Occipital lobe (tissue), 2 donors: ENCODE measurements around the gene TBCD. TPM values are rescaled to one million over a fixed set of nuclear protein-coding genes. Genes with fewer than 3 reads are reported as not detected.
A peak's percentile ranks its signal among the peaks of the same experiment; 100 is the strongest.

ENCODE experiments used
- DNase-seq: peaks from one replicate; lab custom pipeline; 2025; lab: John Stamatoyannopoulos, UW
- total RNA-seq: library from RNA; depleted of rRNA; stranded (reverse); fragments of >200 nt; gene quantifications from one replicate; pipeline ENCODE4 v1.2.3, GENCODE V29; 2014

TBCD gene
- total RNA-seq, 1 donor from 2014 or later = 58.2 TPM

GRCh38 chr17:82921426-82921825 is 169.6 kb downstream of the TBCD start:
- DNase-seq = no peak

DNA sequence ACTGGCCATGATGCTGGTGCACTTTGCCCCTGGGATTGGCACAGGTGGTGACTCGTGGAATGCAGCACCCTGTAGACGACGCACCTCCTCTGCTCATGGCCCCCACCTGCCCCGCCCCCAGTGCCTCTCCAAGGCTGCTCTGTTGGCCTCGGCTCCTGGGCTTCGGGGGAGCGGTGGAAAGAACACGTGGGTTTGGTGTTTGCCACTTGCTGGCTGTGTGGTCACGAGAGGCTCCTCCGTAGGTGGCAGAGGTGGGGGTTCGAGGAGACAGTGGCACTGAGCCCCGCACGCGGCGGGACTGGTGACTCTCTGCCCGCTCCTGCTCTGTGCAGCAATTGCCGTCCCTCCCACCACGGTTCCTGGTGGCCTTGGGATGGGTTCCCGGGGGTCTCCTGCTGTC is 170.8 kb downstream of the TBCD start:
- DNase-seq = no peak

DNA sequence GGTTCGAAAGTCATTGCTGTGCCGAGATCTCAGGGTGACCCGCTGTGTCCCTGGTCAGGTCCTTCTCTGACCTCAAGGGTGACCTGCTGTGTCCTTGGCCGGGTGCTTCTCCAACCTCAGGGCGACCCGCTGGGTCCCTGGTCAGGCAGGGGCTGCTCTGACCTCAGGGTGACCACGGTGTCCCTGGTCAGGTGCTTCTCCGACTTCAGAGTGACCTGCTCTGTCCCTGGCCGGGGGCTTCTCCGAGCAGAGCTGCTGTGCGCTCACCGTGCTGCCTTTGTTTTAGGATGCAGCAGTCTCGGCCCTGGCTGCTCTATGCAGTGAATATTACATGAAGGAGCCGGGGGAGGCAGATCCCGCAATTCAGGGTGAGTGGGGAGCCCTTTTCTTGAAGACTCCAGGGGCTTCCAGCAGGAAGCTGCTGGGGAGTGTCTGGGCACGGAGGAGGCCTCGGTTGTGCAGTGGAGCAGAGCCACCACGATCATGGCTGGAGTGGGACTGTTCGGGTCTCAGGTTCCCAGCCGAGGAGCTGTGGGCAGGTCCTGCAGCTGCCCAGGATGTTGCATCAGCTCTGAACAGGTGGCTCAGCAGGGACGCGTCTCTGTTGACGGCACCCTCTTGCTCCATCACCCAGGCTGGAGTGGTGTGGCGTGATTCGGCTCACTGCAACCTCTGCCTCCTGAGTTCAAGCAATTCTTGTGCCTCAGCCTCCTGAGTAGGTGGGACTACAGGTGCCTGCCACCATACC is 171.7 kb downstream of the TBCD start:
- no peak for DNase-seq

GRCh38 chr17:82924214-82924613 is 172.3 kb downstream of the TBCD start:
- no peak for DNase-seq

- DNase-seq = no peak
These were observed 172.9 kb downstream of the TBCD start for GRCh38 chr17:82924812-82925211.

DNA sequence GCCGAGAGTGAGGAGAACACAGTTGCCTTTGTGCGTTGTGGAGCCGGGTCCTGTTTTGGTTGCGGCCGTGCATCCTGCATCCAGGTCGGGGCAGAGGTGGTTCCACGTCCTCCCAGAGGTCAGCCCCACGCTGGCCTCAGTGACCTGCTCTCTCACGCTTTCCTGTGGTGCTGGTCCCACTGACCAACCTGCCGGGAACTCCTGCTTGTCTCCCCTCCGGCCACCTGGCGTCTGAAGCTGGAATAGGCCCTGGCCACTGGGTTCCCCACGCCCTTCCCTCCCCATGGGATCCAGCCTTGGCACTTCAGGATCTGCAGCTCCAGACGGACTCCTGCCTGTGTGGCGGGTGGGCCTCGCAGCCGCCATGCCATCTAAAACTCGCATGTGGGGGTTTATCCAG is 173.5 kb downstream of the TBCD start:
- DNase-seq = no peak

DNA sequence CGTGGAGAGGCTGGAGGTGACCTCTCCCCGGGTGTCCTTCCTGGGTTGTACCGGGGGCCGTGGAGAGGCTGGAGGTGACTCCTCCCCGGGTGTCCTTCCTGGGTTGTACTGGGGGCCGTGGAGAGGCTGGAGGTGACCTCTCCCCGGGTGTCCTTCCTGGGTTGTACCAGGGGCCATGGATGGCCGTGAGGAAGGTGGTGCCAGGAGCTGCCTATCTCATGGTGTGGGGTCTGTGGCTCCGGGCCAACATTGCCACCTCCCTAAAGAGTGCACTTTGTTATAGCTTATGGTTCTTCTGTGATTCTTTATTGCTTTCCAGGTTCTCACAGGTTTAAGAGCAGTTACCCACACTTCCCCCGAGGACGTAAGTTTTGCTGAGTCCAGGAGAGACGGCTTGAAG is 174.2 kb downstream of the TBCD start:
- no peak for DNase-seq

DNA sequence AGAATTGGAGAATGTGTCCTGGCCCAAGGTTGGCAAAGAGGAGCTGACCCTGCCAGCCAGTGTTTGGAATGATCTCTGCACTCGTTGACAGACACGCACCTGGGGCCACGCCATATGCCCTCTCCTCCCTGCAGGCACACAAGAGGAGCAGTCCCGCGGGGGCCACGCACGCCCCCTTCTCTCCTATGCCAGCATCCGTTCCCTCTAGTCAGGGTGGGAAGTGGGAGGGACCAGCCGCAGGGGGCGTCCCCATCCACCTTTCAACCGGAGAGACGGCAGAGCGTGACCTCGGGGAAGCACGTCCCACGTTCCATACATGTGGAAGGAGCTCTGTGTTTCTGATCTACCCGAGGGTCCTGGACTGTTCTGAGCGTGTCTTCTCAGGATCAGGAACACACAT is 174.9 kb downstream of the TBCD start:
- DNase-seq = no peak

DNA sequence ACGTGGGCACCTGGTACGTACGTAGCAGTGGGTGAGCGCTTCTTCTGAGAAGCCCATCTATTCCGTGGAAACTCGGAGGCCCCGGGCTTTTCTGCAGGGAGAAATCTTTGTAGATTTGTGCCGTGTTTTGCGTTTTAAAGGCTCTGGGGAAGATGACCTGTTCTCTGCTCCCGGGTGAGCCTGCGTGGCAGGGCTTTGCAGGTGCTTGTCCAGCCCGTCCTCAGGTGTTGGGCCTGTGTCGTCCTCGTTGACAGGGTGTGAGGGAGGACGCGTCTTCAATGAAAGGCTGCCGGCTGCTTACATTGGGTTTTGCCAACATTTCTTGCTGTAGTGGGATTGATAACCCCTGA is 175.4 kb downstream of the TBCD start:
- no peak for DNase-seq

- DNase-seq = no peak
These were observed 176.1 kb downstream of the TBCD start for GRCh38 chr17:82927661-82928601.

DNA sequence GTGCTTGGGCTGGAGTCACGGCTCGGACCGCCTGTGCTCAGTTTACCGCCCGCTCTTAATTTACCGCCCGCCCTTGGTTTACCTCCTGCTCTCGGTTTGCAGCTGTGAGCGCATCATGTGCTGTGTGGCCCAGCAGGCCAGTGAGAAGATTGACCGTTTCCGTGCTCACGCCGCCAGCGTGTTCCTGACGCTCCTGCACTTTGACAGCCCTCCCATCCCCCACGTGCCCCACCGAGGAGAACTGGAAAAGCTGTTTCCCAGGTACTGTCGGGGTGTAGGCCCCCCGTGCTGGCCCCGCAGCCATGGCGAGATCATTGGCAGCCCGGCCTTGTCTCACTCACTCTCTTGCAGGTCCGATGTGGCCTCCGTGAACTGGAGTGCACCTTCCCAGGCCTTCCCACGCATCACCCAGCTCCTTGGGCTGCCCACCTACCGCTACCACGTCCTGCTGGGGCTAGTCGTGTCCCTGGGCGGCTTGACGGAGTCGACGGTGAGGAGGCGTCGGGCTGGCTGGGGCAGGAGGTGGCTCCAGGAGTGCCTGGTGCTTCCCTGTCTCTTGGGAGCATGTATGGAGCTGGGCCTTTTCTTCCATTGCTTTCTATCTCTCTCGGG is 177.3 kb downstream of the TBCD start:
- no peak for DNase-seq

DNA sequence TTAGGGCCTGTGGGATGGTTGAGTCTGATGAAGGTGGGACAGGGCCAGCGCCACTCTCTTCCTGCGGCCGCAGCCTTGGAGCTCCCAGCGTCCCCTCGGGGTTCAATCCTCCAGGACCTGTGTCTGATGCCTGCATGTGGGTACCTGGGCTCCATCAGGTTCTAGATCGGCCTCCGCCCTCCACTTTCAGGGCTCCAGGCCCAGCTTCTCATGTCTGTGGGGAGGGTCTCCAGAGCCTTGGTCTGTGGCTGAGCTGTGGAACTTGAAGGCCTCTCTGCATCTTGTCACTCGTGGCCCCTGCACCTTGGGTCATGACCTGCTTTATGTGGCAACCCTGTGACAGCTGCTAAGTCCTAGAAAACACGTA is 177.8 kb downstream of the TBCD start:
- no peak for DNase-seq

- no peak for DNase-seq
These were observed 178.4 kb downstream of the TBCD start for GRCh38 chr17:82930043-82930923.

- DNase-seq = no peak
These were observed 179.2 kb downstream of the TBCD start for GRCh38 chr17:82930924-82931698.

GRCh38 chr17:82931699-82932517 is 180.0 kb downstream of the TBCD start:
- peak; percentile 64 for DNase-seq

DNA sequence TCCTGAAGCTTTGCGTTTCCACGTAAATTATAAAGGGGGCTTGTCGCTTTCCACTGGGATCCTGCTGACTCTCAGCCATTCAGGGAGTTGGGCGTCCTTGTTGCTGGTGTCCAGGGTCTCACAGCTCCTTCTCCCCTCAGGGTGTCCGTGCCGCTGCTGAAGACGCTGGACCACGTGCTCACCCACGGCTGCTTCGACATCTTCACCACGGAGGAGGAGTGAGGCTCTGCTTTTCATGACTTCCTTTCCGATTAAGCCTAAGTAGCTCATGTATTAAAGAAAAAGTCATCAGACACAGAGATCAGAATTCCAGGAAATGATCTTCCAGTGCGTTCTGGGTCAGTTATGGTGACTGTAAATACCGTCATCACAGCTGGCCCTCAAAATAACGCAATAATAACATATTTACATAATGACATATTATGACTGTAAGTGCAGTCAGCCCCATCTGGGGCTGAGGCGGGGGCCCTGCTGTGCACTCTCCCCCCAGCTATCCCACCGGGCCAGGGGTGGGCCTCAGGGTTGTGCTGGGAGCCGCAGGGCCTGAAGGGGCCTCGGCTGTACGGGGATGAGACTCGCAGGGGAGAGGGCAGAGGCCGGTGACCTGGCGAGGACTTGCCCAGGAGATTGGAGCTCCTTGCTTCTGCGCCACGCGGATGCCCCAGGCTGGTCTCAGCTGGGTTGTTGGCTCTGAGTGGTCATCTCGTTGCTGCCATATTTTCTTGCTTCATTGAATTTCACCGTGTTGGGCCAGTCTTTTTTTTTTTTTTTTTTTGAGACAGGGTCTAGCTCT is 180.8 kb downstream of the TBCD start:
- no peak for DNase-seq

DNA sequence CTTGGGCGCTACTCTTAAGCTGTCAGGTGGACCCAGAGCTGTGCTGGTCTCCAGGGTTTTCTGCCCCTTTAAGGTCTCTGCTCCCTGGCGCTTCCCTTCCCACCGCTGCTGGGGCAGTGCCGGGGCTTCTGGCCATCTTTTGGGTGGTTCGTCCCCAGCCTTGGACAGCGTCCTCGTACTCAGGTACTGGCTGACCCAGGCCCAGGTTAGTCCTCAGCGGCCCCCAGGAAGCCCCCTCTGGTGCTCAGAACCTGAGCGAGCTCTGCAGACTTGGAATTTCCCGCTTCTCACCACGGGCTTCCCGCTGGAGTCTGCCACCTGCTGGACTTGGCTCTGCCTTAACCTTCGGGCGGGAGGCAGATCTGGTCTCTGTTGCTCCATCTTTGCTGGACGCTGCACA is 182.0 kb downstream of the TBCD start:
- no peak for DNase-seq

DNA sequence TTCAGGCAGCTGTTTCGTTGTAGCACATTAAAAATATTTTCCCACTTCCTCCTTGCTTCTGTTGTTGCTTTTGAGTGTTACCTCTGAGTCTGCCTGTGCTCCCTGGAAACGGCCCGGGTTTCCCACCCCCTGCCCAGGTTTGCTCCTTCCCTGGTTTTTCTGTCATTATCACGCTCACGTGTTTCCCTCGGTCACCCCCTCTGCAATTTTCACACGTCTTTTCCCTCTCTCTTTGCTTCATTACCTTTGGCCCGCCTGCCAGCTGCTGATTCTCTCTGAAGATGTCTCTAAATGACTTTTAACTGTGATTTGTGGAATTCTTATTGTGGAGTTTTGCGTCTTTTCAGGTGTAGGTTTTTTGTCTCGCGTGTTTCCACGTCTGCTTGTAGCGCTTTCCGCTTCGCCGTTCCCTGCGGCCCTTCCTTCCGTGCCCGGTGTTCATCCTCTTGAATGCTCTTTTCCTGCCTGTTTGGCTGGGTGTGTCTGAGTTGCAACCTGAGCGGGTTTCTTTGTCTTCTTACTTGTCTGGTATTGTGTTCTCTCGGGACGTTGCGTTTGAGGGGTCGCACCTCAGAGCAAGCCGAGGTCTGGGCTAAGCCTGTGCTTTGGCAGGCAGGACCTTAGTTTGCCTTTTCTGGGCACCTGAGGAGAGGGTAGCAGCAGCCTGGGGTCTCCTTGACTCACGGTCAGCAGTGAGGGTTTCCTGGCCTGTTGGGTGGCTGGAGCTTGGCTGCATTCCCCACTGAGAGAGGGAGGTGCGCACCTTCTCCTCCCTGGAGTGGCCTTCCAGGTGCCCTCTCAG is 184.3 kb downstream of the TBCD start:
- DNase-seq = no peak
